Measurements from ENCODE around the gene ULBP2.

DNA sequence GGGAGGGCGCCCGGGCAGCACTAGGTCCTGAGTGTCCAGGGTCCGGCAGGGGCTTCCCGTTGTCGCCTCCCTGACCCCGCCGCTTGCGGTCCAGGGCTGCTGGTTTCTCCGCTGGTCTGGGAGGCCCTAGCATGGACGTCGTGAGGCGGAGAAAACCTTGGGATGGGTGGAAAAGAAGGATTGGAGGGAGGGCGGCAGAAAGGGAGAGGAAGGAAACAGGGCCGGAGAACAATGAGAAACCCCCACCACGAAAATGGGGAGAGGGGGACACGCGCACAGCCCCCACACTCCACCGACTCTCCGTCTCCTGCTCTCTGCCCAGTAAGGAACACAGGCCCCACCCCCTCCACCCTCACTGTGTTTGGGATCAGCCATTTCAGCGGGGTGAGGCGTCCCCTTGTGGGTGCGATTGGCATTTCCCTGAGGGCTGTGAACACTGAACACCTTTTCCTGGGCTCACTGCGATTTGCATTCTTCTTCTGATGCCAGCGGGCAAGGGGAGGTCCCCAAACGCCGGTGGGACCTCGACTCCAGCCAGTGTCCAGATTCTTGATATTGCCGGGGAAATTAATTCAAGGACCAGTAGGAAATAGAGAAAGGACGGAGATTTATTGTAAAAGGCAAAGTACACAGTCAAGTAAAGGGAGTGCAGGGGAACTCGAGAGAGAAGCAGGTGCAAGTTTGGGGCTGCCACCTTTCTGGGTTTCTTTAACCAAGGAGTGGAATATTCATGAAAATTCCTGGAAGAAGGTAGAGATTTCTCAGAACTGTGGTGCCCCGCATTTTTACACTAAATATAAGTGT is 15.6 kb upstream of the ULBP2 start:
- TF ChIP-seq CTCF (IDR thresholded peaks at IDR 0.05), result peak; percentile 86 to 100 (median 98)
- TF ChIP-seq POLR2A (IDR thresholded peaks at IDR 0.05), result no peak
